WTC11 (cell line): ENCODE data around the gene PAM16.

Source experiments
- ATF2 ChIP-seq: sonication (generic); formaldehyde crosslinking; IDR thresholded peaks from 2 replicates; pipeline ENCODE4 v1.8.1; 2022; ENCODE audit warnings: low read depth, missing genetic modification reagents, borderline replicate concordance
- CBFB ChIP-seq: sonication (generic); formaldehyde crosslinking; IDR thresholded peaks from 2 replicates; pipeline ENCODE4 v1.8.1; 2022; ENCODE audit warnings: mild to moderate bottlenecking, low read depth, missing genetic modification reagents
- CREB1 ChIP-seq: sonication (generic); formaldehyde crosslinking; IDR thresholded peaks from 2 replicates; pipeline ENCODE4 v1.8.0; 2023; ENCODE audit warnings: mild to moderate bottlenecking, missing genetic modification reagents
- CTCF ChIP-seq: fragments of 200-600 bp; IDR thresholded peaks from 2 replicates; pipeline ENCODE4 v1.8.0; 2022; ENCODE audit warnings: antibody characterized with exemption
- E2F5 ChIP-seq: sonication (generic); formaldehyde crosslinking; IDR thresholded peaks from 2 replicates; pipeline ENCODE4 v1.8.1; 2022; ENCODE audit warnings: mild to moderate bottlenecking, moderate library complexity, missing genetic modification reagents
- JAZF1 ChIP-seq: fragments of 250-450 bp; sonication (Bioruptor Pico); IDR thresholded peaks from 2 replicates; pipeline ENCODE4 v1.9.0; 2021; ENCODE audit warnings: moderate library complexity, mild to moderate bottlenecking, inconsistent platforms
- MAX ChIP-seq: sonication (generic); formaldehyde crosslinking; IDR thresholded peaks from 2 replicates; pipeline ENCODE4 v1.8.0; 2022; ENCODE audit warnings: mild to moderate bottlenecking, missing genetic modification reagents
- NFATC4 ChIP-seq: fragments of 250-450 bp; sonication (Bioruptor Pico); IDR thresholded peaks from 2 replicates; pipeline ENCODE4 v1.9.0; 2021; ENCODE audit warnings: mild to moderate bottlenecking
- NFYB ChIP-seq: sonication (generic); formaldehyde crosslinking; conservative IDR thresholded peaks from 2 replicates; pipeline ENCODE4 v1.8.0; 2022; ENCODE audit warnings: low read depth, missing genetic modification reagents
- NR3C1 ChIP-seq: sonication (generic); formaldehyde crosslinking; conservative IDR thresholded peaks from 2 replicates; pipeline ENCODE4 v1.8.1; 2023; ENCODE audit warnings: low read depth, mild to moderate bottlenecking, missing genetic modification reagents
- PRDM15 ChIP-seq: sonication (generic); formaldehyde crosslinking; IDR thresholded peaks from 2 replicates; pipeline ENCODE4 v1.8.0; 2022; ENCODE audit warnings: missing genetic modification reagents
- TCF7 ChIP-seq: sonication (generic); formaldehyde crosslinking; IDR thresholded peaks from 2 replicates; pipeline ENCODE4 v1.8.0; 2022; ENCODE audit warnings: mild to moderate bottlenecking, low read depth, missing genetic modification reagents, moderate library complexity
- TEAD4 ChIP-seq: sonication (generic); formaldehyde crosslinking; IDR thresholded peaks from 2 replicates; pipeline ENCODE4 v1.8.0; 2022; ENCODE audit warnings: mild to moderate bottlenecking, missing genetic modification reagents
- ZNF232 ChIP-seq: sonication (generic); formaldehyde crosslinking; IDR thresholded peaks from 2 replicates; pipeline ENCODE4 v1.8.0; 2022; ENCODE audit warnings: mild to moderate bottlenecking, missing genetic modification reagents

- TF ChIP-seq PRDM15 (CRISPR knock-in tag), result no peak
- TF ChIP-seq NFYB (CRISPR knock-in tag), result no peak
- TF ChIP-seq CTCF, result no peak
- no peak for TF ChIP-seq ZNF232 (CRISPR knock-in tag)
- TF ChIP-seq CBFB (CRISPR knock-in tag), result no peak
- TF ChIP-seq NR3C1 (CRISPR knock-in tag), result no peak
- TF ChIP-seq NFATC4, result no peak
- TF ChIP-seq CREB1, result no peak
- no peak for TF ChIP-seq ATF2 (CRISPR knock-in tag)
- no peak for TF ChIP-seq TEAD4 (CRISPR knock-in tag)
- TF ChIP-seq E2F5 (CRISPR knock-in tag), result no peak
- no peak for TF ChIP-seq MAX (CRISPR knock-in tag)
- no peak for TF ChIP-seq JAZF1 (CRISPR knock-in tag)
- TF ChIP-seq TCF7 (CRISPR knock-in tag), result no peak
These were observed 27.2 kb downstream of the PAM16 start for GRCh38 chr16:4323845-4324488.
